GM19463 (cell line): ENCODE results near the gene KCNK2.

ENCODE experiments used
- ATAC-seq: cut with Tn5 transposase; IDR thresholded peaks from one replicate; pipeline ENCODE4 v1.9.1; 2021; ENCODE audit warnings: mild to moderate bottlenecking, moderate library complexity; ENCODE audit not compliant: unreplicated experiment

Gene KCNK2

DNA sequence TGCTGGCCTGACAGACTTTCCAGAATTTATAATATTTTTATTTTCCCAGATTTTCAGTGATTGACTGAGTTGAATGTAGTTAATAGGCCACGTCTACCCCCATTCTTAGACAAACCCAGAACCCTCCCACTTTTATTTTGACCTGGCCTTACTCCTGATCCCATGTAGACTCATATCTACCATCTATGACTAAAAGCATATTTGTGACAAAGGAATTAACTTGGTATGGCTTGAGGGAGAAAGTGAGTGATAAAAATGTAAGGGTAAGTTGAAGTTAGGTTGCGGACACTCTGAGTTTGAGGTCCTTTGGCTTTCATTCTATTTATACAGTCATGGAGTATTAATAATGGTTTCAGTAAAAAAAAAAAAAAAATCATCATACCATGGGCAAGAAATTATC is 168.4 kb downstream of the KCNK2 start:
- no peak for ATAC-seq

DNA sequence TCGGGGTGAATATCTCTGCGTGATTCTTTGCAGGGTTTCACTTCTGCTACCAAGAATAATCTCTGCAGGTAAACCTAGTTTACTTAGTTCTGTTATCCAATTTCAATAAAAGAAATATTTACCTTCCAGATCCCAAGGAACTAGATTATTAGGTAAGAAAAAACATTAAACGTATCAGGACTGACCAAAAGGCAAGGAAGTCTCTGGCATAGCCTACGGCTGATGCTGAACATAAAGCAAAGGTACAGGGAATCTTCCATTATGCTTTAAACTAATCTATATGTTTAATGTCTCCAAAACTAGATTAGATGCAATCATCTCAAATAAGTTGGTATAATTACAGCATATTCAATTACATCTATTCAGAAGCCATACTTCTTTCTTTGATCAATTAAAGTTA is 168.9 kb downstream of the KCNK2 start:
- no peak for ATAC-seq

DNA sequence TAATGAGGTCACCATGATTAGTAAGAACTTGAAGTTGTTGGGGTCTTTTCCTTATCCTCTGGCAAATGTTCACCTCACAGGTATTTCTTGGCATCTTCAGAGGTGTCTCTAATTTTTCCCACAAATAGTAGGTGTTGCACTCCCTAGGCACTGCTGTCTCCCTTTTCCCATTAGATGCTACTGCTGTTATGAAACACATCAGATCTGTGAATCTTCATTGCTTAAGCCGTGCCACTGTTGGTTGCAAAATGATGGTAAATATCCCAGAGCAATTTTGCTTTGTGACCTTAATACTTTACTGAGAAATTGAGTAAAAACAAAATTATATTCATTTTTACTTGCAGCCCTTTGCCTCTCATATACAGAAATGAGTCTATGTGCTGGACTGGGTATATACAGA is 169.6 kb downstream of the KCNK2 start:
- no peak for ATAC-seq

DNA sequence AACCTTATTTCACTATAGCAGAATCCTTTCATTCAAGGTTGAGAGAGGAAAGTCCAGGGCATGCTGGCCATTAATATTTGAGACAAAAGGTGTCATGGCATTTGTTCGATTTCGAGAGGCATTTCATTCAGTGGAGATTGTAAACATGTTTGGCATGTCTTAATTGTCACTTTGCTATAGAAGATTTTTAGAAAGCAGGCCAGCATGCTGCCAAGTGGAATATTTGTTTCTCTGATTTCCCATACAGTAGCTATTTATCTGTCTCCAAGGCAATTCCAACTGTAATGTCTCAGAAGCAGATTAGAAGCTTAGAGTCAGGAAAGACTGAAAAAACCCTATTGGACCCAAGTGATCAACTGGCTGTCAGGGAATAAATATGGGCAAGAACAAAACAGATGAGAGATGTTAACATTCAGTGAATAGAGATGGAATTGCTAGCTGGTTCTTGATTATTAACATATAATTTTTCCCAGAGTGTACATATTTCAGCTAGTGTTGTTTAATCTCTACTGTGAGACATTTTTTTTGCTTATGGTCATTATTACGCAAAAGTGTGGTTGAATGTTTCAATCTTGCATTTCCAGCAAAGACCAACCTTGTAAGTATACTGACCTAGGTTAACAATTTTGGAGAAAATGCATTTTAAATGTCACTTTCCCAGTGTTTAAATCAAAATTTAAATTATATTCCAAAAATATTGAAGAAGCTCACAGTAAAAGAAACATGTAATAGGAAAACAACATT is 174.6 kb downstream of the KCNK2 start:
- no peak for ATAC-seq

DNA sequence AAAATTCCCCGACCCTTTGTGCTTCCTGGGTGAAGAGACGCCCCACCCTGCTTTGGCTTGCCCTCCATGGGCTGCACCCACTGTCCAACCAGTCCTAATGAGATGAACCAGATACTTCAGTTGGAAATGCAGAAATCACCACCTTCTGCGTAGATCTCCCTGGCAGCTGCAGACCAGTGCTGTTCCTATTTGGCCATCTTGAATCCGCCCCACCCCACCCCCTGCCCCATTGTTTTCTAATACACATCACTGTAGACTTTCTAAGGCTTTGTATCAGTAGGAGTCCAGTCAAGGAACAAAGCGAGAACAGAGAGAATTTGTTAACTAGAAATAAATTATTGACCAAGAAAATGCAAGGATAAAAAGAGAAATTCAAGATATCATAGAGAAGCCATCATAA is 178.2 kb downstream of the KCNK2 start:
- no peak for ATAC-seq

DNA sequence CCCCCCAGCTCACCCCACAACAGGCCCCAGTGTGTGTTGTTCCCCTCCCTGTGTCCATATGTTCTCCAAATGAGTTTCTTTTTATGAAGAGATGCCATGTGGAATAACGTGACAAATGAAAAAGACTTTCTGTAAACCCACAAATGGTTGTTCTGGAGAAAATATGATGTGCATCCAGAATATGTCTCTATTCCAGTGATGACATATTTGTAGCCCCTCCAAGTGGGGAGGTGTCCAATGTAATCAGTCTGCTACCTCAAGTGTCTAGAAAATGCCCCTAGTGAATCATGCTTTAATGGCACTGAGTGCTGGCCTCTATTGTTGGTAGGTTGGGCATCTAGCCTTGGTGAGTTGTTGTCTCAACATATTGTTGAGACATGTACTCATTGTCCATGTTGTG is 179.6 kb downstream of the KCNK2 start:
- no peak for ATAC-seq

DNA sequence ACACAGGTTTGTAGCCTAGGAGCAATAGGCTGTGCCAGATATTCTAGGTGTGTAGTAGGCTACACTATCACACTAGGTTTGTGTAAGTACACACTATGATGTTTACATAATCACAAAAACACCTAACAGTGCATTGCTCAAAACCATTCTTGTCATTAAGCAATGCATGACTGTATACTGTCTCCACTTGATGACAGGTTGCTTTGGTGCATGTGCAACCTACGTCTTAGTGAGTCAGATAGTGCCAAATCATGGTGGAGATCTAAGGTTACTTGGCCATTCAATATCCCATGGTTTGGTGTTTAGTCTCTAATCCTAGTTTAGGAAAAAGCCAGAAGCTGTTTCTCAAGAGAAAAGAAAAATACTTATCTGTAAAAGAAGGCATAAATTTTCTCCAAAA is 181.1 kb downstream of the KCNK2 start:
- no peak for ATAC-seq

DNA sequence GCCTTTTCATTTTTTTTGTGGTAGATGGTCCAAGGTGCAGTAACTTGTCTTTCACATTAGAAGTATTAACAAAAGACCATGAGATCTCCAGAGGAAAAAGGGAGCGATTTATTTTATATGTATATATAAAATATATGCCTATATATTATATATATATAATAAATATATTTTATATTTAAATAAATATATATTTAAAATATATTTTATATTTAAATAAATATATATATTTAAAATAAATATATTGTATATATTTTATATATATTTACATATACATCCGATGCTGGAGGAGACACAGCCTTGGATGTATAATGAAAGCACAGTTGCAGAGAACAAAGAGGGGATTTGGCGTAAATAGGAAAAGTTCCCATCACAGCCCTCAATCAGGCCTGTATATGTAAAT is 182.1 kb downstream of the KCNK2 start:
- no peak for ATAC-seq

DNA sequence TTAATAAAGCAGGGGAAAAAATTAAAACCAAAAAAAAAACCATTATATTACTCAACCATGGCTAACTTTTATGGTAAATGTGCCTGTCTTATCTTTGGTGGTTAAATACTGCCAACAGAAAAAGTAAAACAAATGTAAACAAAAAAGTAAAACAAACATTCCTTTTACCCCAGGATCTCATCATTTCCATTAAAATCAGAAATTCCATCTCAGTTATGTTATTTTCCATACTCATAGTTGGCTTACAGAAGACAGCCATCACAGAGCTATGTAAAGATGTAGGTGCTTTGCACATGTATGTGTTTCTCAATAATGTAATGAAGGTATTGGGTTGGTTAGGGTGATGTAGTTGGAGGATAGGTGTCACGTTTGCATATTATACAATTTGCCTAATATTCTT is 185.0 kb downstream of the KCNK2 start:
- no peak for ATAC-seq

DNA sequence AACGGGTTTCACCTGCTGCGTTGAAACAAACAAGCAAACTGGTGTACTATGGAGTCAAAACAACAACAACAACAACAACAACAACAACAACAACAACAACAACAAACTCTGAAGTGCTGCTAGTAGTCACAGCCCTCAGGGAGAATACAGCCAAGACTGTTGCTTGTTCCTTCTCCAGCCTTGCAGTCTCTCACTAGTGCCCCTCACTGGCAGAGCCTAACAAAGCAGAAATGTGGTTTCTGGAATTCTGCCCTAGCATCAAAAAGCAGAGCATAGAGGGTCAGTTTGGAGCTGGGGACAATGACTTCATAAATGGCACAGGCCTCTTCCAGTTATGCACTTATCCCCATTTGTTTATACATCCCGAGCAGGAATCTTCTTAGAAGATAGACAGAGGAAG is 187.4 kb downstream of the KCNK2 start:
- no peak for ATAC-seq

DNA sequence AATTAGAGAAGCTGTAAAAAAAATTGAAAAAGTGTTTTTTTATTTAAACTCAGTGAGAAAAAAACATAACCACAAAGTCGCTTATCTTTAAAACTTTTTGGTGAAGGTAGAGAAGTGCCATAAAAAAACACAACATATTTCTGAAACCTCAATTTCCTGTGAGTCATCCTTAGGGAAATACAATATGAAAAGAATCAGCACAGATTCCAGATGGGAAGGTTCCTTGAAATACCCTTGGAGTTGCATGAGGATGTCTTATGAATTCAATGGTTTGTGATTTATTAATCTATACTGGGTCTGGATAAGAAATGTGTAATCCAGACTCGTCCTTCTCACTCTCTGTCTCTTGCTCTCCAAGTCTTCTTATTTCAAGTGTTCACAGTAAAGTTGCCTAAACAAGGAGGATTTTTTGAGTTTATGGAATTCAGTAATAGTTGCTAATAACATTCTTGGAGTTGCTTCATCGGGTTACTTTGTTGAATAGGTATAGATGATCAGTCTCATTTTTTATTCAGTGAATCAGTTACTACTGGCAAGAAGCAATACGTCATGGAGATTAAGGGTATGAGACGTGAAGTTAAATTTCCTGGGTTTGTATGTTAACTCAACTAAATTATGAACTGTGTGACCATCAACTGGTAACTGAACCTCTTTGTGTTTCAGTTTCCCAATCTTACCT is 191.4 kb downstream of the KCNK2 start:
- no peak for ATAC-seq

DNA sequence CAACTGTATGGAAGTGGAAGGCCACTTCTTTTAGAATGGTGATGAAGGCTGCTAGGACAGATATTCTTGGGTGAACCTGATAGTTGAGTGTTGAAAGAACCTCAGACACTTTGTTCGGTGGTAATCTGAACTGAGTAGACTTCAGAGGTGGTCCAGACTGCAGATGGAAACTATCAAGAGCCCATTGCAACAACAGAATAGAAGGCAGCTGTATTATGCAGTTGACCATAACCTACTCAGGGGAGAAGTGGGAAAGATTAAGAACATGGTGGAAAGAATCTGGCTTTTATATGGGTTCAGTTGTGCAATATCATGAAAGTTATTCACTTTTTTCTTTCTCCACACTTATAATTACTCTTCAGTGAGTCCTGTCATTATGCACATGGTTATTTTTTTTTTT is 194.0 kb downstream of the KCNK2 start:
- no peak for ATAC-seq

DNA sequence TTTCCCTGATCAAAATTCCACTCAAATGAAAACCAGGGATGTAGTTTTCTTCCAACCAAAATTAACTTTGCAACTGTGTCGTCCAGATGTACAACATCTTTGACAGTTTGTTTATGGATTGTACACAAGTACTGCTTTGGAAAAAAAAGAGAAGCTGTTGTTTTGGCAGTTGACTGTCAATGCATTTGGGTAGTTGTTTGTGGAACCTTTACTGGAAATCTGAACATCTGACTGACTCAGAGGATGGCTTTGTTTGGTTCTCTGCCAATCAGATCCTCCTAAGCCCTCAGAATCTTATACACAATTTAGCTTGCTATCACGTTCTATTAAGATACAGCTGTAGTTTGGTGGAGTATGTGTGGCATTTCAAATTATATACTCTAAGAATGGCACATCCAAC is 195.0 kb downstream of the KCNK2 start:
- no peak for ATAC-seq

DNA sequence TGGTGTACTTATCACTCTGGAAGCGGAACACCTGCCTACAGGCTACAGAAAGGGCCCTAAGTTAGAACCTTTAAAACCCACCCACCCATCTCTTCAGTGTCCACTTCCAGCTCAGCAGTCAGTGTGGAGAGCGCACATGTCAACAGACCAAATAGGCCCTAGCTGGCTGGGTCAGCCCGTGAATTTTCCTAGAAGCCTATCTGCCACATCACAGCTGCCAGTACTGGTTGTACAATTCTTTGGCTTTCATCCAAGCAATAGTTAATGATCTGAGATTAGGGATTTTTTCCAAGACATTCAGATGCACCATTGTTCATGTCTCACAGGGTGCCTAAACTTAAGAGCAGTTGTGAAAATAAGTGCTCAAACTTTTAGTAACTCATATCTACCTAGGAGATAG is 197.1 kb downstream of the KCNK2 start:
- ATAC-seq: no peak

DNA sequence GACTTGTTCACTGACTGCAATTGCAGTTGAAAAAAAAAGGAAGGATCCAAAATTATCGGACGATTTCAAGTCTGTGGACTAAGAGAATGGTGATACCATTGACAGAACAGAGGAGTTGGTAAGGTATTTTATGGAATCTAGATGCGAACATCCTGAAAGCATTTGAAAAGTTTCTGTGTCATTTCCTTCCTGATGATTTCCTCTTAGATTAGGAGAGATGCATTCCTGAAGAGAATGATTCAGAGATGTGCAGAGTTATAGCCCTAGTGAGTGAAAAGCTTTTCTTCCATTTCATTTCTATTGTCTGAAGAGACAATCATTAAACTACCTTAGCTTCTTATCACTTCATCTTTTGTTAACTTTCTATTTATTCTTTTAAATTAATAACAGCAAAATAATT is 200.0 kb downstream of the KCNK2 start:
- no peak for ATAC-seq

DNA sequence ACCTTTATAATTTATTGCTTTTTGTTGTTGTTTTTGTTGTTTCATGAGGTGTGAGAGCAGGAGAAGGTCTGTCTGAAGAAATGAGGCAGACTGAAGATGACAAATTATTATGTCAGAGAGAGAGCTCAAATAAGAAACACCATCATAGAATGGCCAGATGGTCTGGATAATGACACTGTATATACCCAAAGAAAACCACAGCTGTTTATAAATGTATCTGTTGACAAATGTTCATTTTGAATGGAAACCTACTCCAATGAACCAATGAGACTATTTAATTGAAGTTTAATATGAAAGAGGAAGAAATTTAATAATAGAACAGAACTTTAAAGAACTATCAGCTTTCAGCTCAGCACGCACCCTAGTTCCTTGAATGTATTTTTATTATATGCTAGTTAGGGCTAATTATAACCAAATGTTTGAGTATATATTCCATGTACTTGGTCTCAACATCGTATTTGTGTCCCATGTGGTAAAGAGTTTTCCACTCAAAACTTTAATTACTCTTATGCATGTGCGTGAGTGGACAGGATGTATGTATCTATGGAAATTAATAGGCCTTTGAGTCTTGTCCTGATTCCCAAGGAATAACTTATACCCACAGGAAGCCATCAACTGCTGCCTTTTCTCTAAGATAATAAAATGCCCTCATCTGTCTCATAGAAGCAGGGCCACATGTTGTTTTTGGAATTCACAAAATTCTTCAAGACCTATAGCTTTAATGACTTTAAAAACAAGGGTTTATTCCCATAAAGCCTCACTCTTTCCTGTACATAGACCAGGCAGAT is 202.7 kb downstream of the KCNK2 start:
- no peak for ATAC-seq
